NB4 (cell line): ENCODE data around the gene NEBL.

ENCODE experiments used
- DNase-seq: peaks from one replicate; pipeline ENCODE4 v3.0.0; 2010; ENCODE audit warnings: low read depth
- H3K4me3 ChIP-seq: one replicate; pipeline ENCODE4 v1.5.1; 2011; ENCODE audit warnings: mild to moderate bottlenecking, low read depth, low read length, moderate library complexity
- CTCF ChIP-seq: IDR thresholded peaks from one replicate; pipeline ENCODE4 v1.5.1; 2012; ENCODE audit warnings: low read depth, low read length
- MAX ChIP-seq: IDR thresholded peaks from 2 replicates; pipeline ENCODE4 v1.6.1; 2011; ENCODE audit warnings: low read depth, low read length
- MYC ChIP-seq: IDR thresholded peaks from 2 replicates; pipeline ENCODE4 v1.6.1; 2011; ENCODE audit warnings: low read depth, low read length
- POLR2A ChIP-seq: IDR thresholded peaks from 2 replicates; pipeline ENCODE4 v1.6.1; 2011; ENCODE audit warnings: mild to moderate bottlenecking; ENCODE audit not compliant: insufficient read length; ENCODE audit errors: extremely low read depth

NEBL gene

GRCh38 chr10:20893297-20893696 lies 3.8 kb downstream of the NEBL start:
- no peak for TF ChIP-seq CTCF
- TF ChIP-seq MYC: no peak
- TF ChIP-seq MAX: no peak
- TF ChIP-seq POLR2A: no peak
- DNase-seq: no peak
- no peak overlapping the region for H3K4me3 ChIP-seq

GRCh38 chr10:20892796-20893195 lies 4.3 kb downstream of the NEBL start:
- no peak overlapping the region for H3K4me3 ChIP-seq
- TF ChIP-seq MAX (no peak), CTCF (no peak), POLR2A (no peak), MYC (no peak)
- no peak for DNase-seq

- TF ChIP-seq POLR2A (no peak), MYC (no peak), CTCF (no peak)
- H3K4me3 ChIP-seq: no peak overlapping the region
These were observed 5.0 kb downstream of the NEBL start for GRCh38 chr10:20892011-20892585.

GRCh38 chr10:20891338-20891714 lies 5.8 kb downstream of the NEBL start:
- no peak for TF ChIP-seq MYC
- no peak for TF ChIP-seq MAX
- no peak for TF ChIP-seq POLR2A
- no peak for TF ChIP-seq CTCF
- H3K4me3 ChIP-seq: no peak overlapping the region
- DNase-seq: no peak

More at GRCh38 chr10:20892011-20892585, 5.0 kb downstream of the NEBL start:
- no peak for DNase-seq

GRCh38 chr10:20890491-20891337 lies 6.4 kb downstream of the NEBL start:
- H3K4me3 ChIP-seq: no peak overlapping the region
- no peak for DNase-seq
- TF ChIP-seq CTCF (no peak), MAX (no peak), MYC (no peak), POLR2A (no peak)

- H3K4me3 ChIP-seq: no peak overlapping the region
- no peak for DNase-seq
- no peak for TF ChIP-seq MAX
- no peak for TF ChIP-seq CTCF
- no peak for TF ChIP-seq MYC
- no peak for TF ChIP-seq POLR2A
These were observed 7.1 kb downstream of the NEBL start for GRCh38 chr10:20890009-20890408.
